ENCODE measurements around the gene SMYD3.
A peak's percentile ranks its signal among the peaks of the same experiment; 100 is the strongest.

Gene SMYD3

DNA sequence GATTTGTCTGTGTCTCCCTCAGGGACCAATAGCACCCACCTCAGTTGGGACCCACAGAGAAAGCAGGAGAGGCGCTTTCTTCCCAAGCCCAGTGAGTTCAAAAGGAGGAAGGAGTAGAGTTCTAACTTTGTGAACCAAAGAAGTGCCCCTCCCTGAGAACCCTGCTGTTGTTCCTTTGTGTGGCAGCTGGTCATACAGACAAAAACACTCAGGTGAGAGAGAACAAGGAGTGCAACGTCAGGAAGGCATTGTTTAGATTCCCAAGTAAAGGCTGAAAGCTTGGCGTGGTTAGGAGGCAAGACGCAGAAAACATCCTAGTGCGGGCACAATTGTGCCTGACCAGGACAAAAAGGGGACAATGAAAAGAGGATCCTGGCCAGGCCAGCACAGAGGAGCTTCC is 697.7 kb downstream of the SMYD3 start:
- Mint-ChIP-seq H3K9me3 (no peaks in the 10 kb centered on the region), H3K36me3 (ENCODE audit: low read depth) (no peaks in the 10 kb centered on the region), H3K4me1 (peaks cover 21% of the 10 kb centered on the region), H3K27ac (no peak overlapping the region), H3K27me3 (ENCODE audit: low read depth, poor library complexity) (no peaks in the 10 kb centered on the region), H3K4me3 (no peak overlapping the region)
- TF ChIP-seq, protein P1, sequence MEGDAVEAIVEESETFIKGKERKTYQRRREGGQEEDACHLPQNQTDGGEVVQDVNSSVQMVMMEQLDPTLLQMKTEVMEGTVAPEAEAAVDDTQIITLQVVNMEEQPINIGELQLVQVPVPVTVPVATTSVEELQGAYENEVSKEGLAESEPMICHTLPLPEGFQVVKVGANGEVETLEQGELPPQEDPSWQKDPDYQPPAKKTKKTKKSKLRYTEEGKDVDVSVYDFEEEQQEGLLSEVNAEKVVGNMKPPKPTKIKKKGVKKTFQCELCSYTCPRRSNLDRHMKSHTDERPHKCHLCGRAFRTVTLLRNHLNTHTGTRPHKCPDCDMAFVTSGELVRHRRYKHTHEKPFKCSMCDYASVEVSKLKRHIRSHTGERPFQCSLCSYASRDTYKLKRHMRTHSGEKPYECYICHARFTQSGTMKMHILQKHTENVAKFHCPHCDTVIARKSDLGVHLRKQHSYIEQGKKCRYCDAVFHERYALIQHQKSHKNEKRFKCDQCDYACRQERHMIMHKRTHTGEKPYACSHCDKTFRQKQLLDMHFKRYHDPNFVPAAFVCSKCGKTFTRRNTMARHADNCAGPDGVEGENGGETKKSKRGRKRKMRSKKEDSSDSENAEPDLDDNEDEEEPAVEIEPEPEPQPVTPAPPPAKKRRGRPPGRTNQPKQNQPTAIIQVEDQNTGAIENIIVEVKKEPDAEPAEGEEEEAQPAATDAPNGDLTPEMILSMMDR (IDR thresholded peaks at IDR 0.05) = no peak
- no peak for DNase-seq

DNA sequence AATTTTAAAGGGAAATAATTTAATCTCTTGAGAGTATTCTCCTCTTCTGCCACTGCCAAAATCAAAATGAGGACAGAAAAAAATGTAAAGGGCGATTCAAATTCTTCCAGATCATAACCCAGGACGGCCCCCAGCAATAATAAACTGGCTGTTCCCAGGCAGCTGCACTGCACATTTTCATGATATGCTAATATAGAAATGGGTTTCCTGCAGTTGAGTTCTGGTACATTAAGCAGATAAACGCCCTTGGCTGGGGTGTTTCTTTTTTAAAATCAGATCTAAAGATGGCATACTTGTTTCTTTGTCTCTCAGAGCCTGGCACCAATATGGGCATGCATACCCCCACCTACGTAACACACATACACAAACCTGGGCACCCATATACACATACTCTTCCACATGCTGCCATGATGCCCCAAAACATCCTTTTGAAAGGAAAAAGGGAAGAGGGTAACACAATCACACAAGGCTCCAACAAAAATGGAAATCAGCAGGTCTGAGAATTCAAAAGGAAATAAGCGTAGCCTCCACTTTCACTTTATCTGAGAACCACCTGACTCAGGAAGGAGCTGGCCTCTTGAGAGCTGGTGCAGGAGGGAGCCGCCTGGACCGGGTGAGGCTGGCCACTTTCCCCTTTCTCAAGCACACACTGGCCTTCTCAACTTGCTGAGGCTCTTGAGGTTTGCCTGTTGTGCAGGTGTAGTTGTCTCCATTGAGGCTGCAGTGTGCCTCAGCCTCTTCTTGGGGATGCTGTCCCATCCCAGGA is 698.9 kb downstream of the SMYD3 start:
- peaks cover 21% of the 10 kb centered on the region for H3K4me1 Mint-ChIP-seq
- H3K9me3 Mint-ChIP-seq = no peaks in the 10 kb centered on the region
- H3K27ac Mint-ChIP-seq = no peak overlapping the region
- TF ChIP-seq, protein P1 (IDR thresholded peaks at IDR 0.05) = no peak
- no peaks in the 10 kb centered on the region for H3K36me3 Mint-ChIP-seq (ENCODE audit: low read depth)
- H3K4me3 Mint-ChIP-seq = no peak overlapping the region
- H3K27me3 Mint-ChIP-seq (ENCODE audit: low read depth, poor library complexity) = no peaks in the 10 kb centered on the region
- DNase-seq = no peak

DNA sequence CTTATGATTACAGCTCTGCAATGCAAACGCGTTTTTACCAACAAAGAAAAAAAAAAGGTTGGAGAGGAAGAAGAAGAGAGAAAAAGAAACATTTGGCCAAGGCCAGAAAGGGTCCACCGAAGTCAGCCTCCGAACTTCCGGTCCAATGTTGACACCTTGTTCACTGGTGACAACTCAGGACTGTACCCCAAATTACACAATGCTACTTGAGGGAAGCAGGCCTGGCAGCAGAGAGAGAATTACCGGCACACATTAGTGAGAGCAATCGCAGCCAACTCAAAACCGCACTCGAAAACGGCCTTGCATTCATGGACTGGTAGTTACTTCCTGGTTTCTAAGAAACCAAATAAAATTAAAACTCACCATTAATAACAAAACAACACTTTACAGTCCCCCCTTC is 699.8 kb downstream of the SMYD3 start:
- H3K36me3 Mint-ChIP-seq (ENCODE audit: low read depth) = no peaks in the 10 kb centered on the region
- TF ChIP-seq, protein P1 (IDR thresholded peaks at IDR 0.05) = no peak
- H3K4me1 Mint-ChIP-seq = peaks cover 21% of the 10 kb centered on the region
- no peak overlapping the region for H3K4me3 Mint-ChIP-seq
- no peaks in the 10 kb centered on the region for H3K27me3 Mint-ChIP-seq (ENCODE audit: low read depth, poor library complexity)
- no peaks in the 10 kb centered on the region for H3K9me3 Mint-ChIP-seq
- peak overlapping the region; percentile 90 for H3K27ac Mint-ChIP-seq
- DNase-seq = no peak

DNA sequence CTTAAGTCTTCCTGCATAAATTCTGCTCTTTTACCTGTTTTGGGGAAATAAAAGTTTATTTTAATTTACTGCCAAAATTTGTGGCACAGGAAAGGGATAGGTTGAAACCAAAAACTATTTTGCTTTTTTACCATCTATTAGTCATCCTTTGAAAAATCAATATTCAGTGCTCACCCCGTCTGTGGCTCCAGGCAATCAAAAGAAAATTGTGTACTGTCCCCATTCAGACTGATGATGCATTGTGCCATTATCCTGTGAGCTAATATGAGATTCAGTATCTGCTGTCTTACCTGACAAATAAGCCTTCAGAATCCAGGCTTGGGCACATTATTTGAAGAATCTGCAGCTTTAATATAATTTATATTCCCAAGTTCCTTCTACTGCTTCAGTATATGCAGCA is 701.5 kb downstream of the SMYD3 start:
- DNase-seq = no peak
- Mint-ChIP-seq H3K27me3 (ENCODE audit: low read depth, poor library complexity) (no peaks in the 10 kb centered on the region), H3K4me3 (no peak overlapping the region), H3K27ac (no peak overlapping the region), H3K9me3 (no peaks in the 10 kb centered on the region), H3K4me1 (peaks cover 19% of the 10 kb centered on the region), H3K36me3 (ENCODE audit: low read depth) (no peaks in the 10 kb centered on the region)
- TF ChIP-seq, protein P1 (IDR thresholded peaks at IDR 0.05) = no peak

DNA sequence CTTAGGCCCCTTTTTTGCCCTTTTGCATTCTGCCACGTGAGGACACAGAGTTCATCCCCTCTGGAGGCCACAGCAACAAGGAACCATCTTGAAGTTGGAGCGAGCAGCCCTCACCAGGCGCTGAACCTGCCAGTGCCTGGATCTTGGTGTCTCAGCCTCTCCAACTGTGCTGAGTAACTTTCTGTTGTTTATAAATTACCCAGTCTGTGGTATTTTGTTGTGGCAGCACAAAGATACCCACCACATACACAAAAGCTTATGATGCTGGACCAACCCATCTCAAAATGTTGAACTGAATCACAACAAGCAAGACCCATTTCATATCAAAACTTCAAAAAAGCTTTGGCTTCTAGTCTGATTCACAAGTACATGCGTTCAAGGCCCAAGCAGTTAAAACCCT is 702.4 kb downstream of the SMYD3 start:
- peaks cover under 1% of the 10 kb centered on the region for H3K27me3 Mint-ChIP-seq (ENCODE audit: low read depth, poor library complexity)
- H3K9me3 Mint-ChIP-seq = no peaks in the 10 kb centered on the region
- no peaks in the 10 kb centered on the region for H3K36me3 Mint-ChIP-seq (ENCODE audit: low read depth)
- no peak for DNase-seq
- no peak overlapping the region for H3K27ac Mint-ChIP-seq
- H3K4me1 Mint-ChIP-seq = peaks cover 13% of the 10 kb centered on the region
- TF ChIP-seq, protein P1 (IDR thresholded peaks at IDR 0.05) = no peak
- H3K4me3 Mint-ChIP-seq = no peak overlapping the region

DNA sequence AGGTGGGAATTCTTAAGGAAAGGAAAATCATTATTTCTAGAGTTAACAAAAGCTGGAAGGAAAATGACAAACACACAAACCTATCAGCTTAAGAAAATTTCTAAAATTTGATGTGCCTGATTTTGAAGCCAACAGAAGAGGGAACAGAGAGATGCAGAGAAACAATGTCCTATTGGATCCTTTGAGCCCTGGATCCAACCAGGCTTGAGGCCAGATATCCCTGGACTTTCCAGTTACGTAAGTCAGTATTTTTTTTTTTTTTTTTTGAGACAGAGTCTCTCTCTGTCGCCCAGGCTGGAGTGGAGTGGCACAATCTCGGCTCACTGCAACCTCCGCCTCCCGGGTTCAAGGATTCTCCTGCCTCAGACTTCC is 703.4 kb downstream of the SMYD3 start:
- Mint-ChIP-seq H3K4me3 (no peak overlapping the region), H3K4me1 (peaks cover 22% of the 10 kb centered on the region), H3K36me3 (ENCODE audit: low read depth) (no peaks in the 10 kb centered on the region), H3K27me3 (ENCODE audit: low read depth, poor library complexity) (peaks cover 6% of the 10 kb centered on the region), H3K27ac (peak overlapping the region; percentile 59), H3K9me3 (no peaks in the 10 kb centered on the region)
- TF ChIP-seq, protein P1 (IDR thresholded peaks at IDR 0.05) = no peak
- no peak for DNase-seq

Data from nephron progenitor cell (in vitro differentiated cells).